GM10266 (cell line): Measurements from ENCODE around the gene MACROD1.

ENCODE experiments used
- DNase-seq: peaks from one replicate; pipeline ENCODE4 v3.0.0; 2012; ENCODE audit errors: extremely low spot score
- TF ChIP-seq, protein P1 (sequence below): IDR thresholded peaks from 2 replicates; pipeline ENCODE4 v1.5.1; 2012; ENCODE audit warnings: mild to moderate bottlenecking, low read depth; ENCODE audit not compliant: control insufficient read depth, insufficient read depth; ENCODE audit errors: missing control alignments

Gene MACROD1

GRCh38 chr11:64132982-64133705 is 32.8 kb downstream of the MACROD1 start:
- TF ChIP-seq, protein P1, sequence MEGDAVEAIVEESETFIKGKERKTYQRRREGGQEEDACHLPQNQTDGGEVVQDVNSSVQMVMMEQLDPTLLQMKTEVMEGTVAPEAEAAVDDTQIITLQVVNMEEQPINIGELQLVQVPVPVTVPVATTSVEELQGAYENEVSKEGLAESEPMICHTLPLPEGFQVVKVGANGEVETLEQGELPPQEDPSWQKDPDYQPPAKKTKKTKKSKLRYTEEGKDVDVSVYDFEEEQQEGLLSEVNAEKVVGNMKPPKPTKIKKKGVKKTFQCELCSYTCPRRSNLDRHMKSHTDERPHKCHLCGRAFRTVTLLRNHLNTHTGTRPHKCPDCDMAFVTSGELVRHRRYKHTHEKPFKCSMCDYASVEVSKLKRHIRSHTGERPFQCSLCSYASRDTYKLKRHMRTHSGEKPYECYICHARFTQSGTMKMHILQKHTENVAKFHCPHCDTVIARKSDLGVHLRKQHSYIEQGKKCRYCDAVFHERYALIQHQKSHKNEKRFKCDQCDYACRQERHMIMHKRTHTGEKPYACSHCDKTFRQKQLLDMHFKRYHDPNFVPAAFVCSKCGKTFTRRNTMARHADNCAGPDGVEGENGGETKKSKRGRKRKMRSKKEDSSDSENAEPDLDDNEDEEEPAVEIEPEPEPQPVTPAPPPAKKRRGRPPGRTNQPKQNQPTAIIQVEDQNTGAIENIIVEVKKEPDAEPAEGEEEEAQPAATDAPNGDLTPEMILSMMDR = no peak
- DNase-seq = no peak

DNA sequence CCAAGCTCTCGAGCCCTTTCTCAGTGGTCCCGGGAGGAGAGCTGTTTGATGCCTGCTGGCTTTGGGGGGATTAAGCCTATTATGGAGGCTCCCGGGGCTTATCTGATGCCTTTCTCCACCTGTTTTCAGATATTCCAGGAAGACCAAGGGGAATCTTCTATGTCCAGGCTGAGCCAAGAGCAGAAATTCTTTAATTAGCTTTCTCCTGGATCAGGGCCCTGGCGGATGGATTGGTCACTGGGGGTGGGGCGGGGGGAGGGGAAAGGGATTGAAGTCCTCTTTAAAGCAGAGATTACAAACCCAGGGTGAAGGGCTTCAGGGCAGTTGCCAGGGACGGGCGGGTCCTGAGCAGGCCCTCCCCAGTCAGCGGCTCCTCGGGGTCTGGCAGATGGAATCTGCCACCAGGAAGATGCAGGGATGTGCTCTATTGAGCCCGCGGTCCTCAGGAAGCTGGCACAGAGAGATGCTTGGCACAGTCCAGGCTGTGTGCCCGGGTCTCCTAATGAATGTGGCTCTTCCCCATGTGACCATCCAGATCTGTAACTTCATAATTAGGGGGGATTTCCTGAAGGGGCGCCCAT is 33.6 kb downstream of the MACROD1 start:
- DNase-seq = no peak
- TF ChIP-seq, protein P1 = no peak

DNA sequence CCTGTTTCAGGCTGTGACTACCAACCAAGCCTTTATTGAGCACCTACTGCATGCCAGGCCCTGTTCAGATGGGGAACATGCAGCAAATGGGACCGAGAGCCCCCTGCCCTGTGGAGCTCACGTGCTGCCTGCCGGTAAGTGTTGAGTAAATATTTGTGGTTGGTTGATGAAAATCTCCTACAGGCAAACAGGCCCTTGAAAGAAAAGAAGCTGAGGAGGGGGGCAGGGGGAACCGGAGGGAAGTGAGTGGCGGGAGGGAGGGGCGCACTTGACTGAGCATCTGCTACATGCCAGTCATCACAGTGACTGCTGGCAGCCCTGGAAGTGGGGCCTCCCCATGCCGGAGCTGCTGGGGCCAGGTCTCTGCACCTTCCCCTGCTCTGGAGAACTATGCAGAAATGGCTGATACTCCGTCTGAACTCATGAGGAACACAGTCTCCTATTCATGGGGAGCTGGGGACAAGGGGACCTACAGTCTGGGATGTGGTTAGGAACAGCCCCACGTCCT is 34.2 kb downstream of the MACROD1 start:
- DNase-seq = no peak
- TF ChIP-seq, protein P1 = no peak

DNA sequence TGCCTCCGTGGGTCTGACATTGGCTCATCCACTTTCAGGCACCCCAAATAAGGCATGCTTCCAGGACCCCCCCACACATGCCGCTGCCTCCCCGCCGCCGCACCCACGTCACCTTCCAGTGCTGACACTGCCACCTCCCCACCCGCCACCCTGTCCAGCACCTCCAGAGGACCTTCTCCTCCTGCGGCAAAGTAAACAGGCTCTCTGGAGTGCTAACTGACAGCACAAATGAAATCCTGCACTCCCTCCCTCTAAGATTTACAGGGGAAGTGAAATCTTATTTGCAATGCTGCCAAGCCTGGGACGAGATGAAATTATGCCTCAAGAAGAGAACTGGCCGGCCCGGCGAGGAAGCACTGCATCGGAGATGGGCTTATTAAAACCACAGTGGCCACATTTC is 35.3 kb downstream of the MACROD1 start:
- no peak for DNase-seq

DNA sequence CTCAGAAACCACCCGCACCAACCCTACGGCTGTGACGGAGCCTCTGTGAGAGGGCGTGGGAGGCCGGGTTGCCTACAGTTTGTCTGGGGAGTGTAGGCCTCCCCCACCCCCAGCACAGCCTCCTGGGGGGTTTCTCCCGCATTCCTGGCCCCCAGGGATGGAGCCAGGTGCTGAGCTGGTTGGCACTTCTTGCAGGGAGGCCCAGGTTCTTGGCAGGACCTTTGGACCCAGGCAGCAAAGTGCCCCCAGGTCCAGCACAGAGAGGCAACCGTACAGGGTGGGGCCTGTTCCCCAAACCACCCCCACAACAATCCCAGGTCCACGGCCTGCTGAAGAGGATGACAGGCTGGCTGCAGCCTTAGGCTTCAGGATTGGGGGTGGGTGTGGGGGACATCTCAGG is 36.5 kb downstream of the MACROD1 start:
- TF ChIP-seq, protein P1 = no peak
- DNase-seq = no peak

More for the DNA sequence above, 35.3 kb downstream of the MACROD1 start:
- TF ChIP-seq, protein P1 = no peak

GRCh38 chr11:64128255-64129006 is 37.5 kb downstream of the MACROD1 start:
- TF ChIP-seq, protein P1 = no peak
- no peak for DNase-seq
